Subcutaneous abdominal adipose tissue (tissue), 5 donors: Measurements from ENCODE around the gene STRA8.

ENCODE experiments used
- H3K27ac ChIP-seq: one replicate; pipeline ENCODE4 v1.7.0; 2013; ENCODE audit warnings: low read depth, mild to moderate bottlenecking, inconsistent platforms, low read length, moderate library complexity
- H3K27me3 ChIP-seq, 5 donors: one replicate each; pipeline ENCODE4 v1.7.0; 2013; ENCODE audit warnings: low read length in 5 of 5, inconsistent platforms in 1 of 5; ENCODE audit not compliant: control insufficient read depth in 5 of 5, insufficient read depth in 4 of 5
- H3K36me3 ChIP-seq, 5 donors: one replicate each; pipeline ENCODE4 v1.7.0; 2013; ENCODE audit warnings: low read length in 5 of 5; ENCODE audit not compliant: control insufficient read depth in 5 of 5, insufficient read depth in 5 of 5
- H3K4me1 ChIP-seq, 5 donors: one replicate each; pipeline ENCODE4 v1.7.0; 2013; ENCODE audit warnings: low read length in 5 of 5, mild to moderate bottlenecking in 3 of 5, moderate library complexity in 1 of 5; ENCODE audit not compliant: control insufficient read depth in 5 of 5, insufficient read depth in 5 of 5
- H3K4me3 ChIP-seq, 5 donors: one replicate each; pipeline ENCODE4 v1.7.0; 2013; ENCODE audit warnings: low read length in 5 of 5, low read depth in 1 of 5
- H3K9ac ChIP-seq, 5 donors: one replicate each; pipeline ENCODE4 v1.7.0; 2013; ENCODE audit warnings: low read length in 5 of 5, mild to moderate bottlenecking in 4 of 5, moderate library complexity in 3 of 5
- H3K9me3 ChIP-seq, 5 donors: one replicate each; pipeline ENCODE4 v1.7.0; 2013; ENCODE audit warnings: low read length in 5 of 5; ENCODE audit not compliant: control insufficient read depth in 5 of 5
- donor health status: healthy.
- donor health status: healthy.
- donor health status: healthy.
- donor health status: healthy.
- donor health status: healthy.

Gene STRA8

DNA sequence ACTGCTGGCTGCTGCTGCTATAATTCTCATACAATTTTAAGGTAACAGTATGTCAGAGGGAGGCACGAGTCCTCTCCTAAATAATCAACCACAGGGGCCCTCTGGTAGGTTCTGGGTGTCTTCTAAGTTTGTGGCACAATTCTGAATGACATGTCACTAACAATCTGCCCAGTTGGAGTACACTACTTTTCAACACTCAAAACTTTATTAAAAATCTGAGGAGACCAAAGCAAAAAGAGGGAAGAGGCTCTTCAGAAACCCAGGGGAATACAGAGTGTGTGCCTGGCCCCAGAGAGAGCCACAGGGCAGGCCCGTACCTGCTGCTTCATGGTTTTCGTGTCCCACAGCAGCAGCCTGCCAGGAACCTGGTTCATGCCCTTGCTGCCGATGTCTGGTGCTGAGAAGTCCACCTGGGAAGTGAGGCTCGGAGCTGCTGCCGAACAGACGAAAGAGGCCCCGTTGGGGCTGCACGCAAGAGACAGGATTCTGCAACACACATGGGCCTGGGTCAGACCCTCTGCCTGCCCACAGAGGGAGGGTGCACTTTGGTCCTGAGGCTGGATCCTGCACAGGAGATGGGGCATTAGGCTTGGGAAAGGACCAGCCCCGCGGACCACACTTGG lies 40.6 kb upstream of the STRA8 start:
- Histone ChIP-seq H3K27ac (no peak overlapping the region), H3K27me3 (no peaks in the 10 kb centered on the region), H3K4me3 (no peak overlapping the region), H3K9ac (no peak overlapping the region), H3K4me1 (peaks cover 2 to 18% (median 11%) of the 10 kb centered on the region in 5 donors), H3K9me3 (no peaks in the 10 kb centered on the region), H3K36me3 (peaks cover 3 to 83% (median 67%) of the 10 kb centered on the region in 5 donors)

DNA sequence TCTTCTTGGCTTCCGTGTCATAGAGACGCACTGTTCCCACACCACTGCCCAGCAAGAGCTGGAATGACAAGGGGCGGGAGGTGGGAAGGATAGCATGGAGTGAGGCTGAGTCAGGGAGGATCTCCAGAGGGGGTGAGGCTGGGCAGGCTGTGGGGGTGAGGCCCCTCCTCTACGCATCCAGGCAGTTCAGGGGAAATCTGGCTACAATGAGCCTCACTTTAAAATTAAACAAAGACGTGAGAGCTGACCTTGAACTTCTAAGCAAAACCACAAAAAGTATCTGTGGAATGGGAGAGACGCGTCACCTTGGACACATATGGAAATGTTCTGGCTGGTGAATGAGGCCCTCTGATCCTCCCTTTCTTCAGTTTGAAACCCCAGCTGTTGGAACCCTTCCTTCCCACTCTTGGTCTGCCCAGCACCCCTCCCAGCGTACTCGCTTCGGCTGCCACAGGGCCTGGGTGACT lies 40.0 kb upstream of the STRA8 start:
- H3K36me3 ChIP-seq: peaks cover 3 to 83% (median 65%) of the 10 kb centered on the region in 5 donors
- no peak overlapping the region for H3K9ac ChIP-seq
- no peak overlapping the region for H3K27ac ChIP-seq
- no peaks in the 10 kb centered on the region for H3K9me3 ChIP-seq
- H3K27me3 ChIP-seq: no peaks in the 10 kb centered on the region
- H3K4me1 ChIP-seq: peaks cover 2 to 18% (median 11%) of the 10 kb centered on the region in 5 donors
- H3K4me3 ChIP-seq: no peak overlapping the region

DNA sequence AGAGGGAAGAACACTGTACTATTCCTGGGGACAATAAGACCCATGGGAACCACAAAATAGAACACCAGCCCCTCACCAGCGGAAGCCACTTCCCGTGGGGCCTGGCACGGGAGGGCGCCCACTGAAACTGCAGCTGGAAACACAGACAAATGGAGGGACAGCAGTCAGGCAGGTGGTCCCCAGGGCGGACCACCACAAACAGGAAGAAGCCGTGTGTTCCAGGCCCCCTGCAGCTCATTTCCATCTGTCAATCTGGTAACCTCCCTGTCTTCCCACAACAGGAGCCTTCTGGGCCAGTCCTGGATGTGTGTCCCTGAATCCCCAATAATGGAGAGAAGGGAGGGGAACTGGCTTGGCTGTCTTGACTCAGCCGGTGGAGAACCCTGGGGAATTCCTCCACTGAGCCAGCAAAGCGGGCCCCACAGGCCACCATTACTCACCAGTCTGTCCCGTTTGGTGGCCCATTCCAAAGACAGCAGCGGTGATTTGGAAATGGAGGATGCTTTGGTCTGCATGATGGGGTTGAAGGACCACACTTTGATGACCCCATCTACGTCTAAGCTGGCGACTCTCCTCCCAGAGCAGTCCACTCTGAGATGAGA lies 39.0 kb upstream of the STRA8 start:
- H3K36me3 ChIP-seq: peaks cover 7 to 84% (median 65%) of the 10 kb centered on the region in 5 donors
- H3K27ac ChIP-seq: no peak overlapping the region
- H3K9ac ChIP-seq: no peak overlapping the region
- no peaks in the 10 kb centered on the region for H3K9me3 ChIP-seq
- H3K4me1 ChIP-seq: peaks cover 2 to 10% (median 6%) of the 10 kb centered on the region in 5 donors
- H3K4me3 ChIP-seq: no peak overlapping the region
- no peaks in the 10 kb centered on the region for H3K27me3 ChIP-seq

DNA sequence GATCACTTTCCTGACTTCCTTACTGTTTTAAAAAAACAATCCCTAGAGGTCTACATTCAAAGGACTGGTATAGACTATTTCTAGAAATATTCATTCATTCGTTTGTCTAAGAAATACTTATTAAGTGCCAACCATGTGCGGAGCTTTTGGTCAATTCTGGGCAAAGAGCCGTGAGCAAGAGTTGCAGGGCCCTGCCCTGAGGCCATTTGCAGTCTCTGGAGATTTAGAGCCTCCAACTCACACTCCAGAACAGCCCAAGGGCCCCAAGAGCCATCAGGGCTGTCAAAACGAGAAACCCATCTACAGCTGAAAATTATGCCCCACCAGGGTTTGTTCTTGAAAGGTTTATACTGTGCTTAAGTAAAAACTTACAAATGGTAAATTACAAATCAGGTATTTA lies 38.5 kb upstream of the STRA8 start:
- no peaks in the 10 kb centered on the region for H3K9me3 ChIP-seq
- peaks cover 12 to 87% (median 68%) of the 10 kb centered on the region in 5 donors for H3K36me3 ChIP-seq
- no peak overlapping the region for H3K27ac ChIP-seq
- no peak overlapping the region for H3K9ac ChIP-seq
- H3K27me3 ChIP-seq: no peaks in the 10 kb centered on the region
- H3K4me1 ChIP-seq: peaks cover 0 to 7% (median 4%) of the 10 kb centered on the region in 5 donors
- H3K4me3 ChIP-seq: no peak overlapping the region

DNA sequence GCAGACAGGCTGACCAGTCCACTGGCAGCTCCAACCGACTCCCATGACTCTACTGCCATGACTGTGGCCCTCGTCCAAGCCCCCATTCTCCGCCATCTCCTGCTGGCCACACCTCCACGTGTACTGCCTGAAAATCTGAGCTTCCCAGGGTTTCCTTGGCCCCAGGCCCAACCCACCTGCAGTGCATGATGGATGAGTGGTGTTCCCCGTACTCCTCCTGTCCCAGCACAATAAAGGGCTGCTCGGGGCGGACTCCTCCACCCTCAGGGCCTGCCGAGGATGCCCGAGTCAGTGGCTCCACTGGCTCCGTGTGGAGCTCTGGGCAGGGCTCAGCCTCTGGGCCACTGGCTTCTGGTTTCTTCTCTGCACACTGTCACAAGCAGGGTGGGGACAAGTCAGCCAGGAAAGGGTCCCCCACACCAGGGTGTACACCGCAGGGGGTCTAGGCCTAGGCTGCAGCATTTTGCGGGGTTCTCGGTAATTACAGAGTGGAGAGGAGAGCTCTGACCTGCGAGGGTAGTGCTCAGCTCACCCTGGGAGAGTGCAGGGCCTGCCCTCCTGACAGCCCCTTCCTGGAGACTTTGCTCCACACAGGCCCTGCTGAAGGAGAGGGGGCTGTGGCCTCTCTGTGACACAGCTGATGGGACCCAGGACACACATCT lies 37.5 kb upstream of the STRA8 start:
- Histone ChIP-seq H3K4me3 (no peak overlapping the region), H3K9me3 (no peaks in the 10 kb centered on the region), H3K4me1 (peaks cover 0 to 5% (median 2%) of the 10 kb centered on the region in 5 donors), H3K27ac (no peak overlapping the region), H3K9ac (no peak overlapping the region), H3K27me3 (no peaks in the 10 kb centered on the region), H3K36me3 (peaks cover 13 to 94% (median 71%) of the 10 kb centered on the region in 5 donors)

DNA sequence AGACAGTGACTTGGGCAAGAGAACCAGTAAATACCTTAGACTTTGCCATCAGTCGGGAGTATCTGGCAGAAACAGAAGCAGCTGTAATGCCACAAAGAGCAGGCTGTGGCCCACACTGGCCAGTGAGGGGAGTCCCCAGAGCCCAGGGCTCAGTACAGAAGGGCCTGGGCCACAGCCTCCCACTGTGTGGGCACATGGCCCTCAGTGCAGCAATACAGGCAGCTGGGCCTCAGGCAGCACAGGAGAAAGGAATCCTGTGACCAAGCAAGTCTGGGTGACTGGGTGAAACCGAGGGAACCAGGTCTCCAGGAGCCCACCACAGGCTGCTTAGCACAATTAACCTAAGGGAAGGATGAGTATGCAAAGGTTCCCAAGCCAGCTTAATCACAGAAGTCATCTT lies 36.3 kb upstream of the STRA8 start:
- Histone ChIP-seq H3K36me3 (peaks cover 21 to 99% (median 76%) of the 10 kb centered on the region in 5 donors), H3K4me1 (peaks cover 0 to 5% (median 2%) of the 10 kb centered on the region in 5 donors), H3K9me3 (no peaks in the 10 kb centered on the region), H3K9ac (no peak overlapping the region), H3K4me3 (no peak overlapping the region), H3K27me3 (no peaks in the 10 kb centered on the region), H3K27ac (no peak overlapping the region)

DNA sequence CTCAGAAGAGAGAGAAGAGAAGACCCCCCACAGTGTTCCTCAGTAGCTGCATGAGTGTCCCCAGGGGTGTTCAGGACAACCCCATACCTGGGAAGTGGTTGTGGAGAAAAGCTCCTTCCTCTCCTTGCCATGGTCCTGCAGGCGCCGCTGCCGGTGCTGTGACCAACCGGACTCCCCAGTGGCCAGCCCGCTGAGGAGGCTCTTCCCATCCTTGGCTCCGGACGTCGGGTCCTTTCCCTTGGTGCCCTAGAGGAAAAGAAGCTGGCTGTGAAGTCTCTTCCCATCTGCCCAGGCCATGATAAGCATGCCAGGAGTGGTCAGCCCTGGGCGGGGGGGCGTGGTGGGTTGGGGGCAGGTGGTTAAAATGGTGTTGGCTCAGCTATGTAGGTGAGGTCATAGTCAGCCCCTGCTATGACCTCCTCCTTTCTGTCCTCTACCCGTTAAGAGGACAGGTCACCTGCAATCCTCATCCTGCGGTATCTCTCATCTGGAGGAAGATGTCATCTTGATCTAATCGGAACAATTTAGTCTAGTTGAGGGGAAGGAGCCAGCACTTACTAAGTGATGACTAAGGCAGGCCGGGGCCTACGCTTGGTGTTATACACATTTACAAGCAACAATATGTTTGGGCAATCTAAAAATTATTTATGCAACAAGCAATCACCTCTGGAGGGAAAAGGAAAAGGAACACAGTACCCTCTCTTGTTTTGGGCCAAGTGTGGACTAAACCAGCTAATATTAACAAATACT lies 35.6 kb upstream of the STRA8 start:
- Histone ChIP-seq H3K9ac (no peak overlapping the region), H3K4me3 (no peak overlapping the region), H3K27ac (no peak overlapping the region), H3K36me3 (peaks cover 24 to 99% (median 75%) of the 10 kb centered on the region in 5 donors), H3K4me1 (peaks cover 0 to 5% (median 2%) of the 10 kb centered on the region in 5 donors), H3K27me3 (no peaks in the 10 kb centered on the region), H3K9me3 (no peaks in the 10 kb centered on the region)

DNA sequence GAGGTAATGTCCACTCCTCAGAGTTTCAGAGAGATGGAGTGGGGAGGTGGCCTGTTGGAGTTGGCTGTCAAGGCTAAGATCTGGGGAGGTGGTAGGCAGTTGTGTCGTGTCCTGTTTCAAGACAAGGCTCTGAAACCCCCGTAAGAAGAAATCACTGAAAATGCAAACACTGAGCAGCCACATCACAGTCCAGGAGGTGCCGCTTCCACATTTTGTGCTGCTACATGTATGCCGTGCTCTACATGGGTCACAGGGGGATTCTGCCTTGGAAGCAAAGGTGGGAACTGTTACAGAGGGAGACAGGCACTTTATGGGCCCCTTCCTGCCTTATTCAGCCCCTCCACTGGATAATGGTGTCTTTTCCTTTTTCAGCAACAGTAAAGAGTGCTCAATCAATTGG lies 34.2 kb upstream of the STRA8 start:
- H3K9ac ChIP-seq: no peak overlapping the region
- H3K27ac ChIP-seq: no peak overlapping the region

DNA sequence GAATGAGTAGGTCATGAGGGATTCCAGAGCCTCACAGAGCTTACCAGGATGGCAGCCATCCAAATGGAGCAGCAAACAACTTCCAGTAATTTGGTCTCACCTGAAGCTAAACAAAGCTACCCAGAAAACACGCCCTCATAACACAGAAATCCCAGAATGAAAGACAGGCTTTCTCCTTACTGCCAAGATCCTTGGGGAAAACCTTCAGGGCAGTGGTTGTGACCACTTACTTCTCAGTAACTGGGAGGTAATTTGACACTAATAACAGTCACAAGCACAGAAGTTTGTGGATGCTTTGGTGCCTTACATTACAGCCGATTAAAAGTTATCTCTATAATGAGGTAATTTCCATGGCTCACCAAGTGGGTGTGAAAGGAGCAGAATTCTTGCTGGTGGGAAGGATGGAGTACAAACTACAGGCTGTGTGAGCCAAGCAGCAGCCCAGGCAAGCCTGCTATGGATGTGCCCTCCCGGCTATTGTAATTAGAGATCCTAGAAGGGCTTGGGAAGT lies 32.8 kb upstream of the STRA8 start:
- no peak overlapping the region for H3K4me3 ChIP-seq
- H3K4me1 ChIP-seq: peaks cover 0 to 9% (median 0%) of the 10 kb centered on the region in 5 donors
- no peak overlapping the region for H3K9ac ChIP-seq
- H3K36me3 ChIP-seq: peaks cover 28 to 99% (median 80%) of the 10 kb centered on the region in 5 donors
- no peaks in the 10 kb centered on the region for H3K9me3 ChIP-seq
- H3K27ac ChIP-seq: no peak overlapping the region
- H3K27me3 ChIP-seq: no peaks in the 10 kb centered on the region

More for the DNA sequence above, 34.2 kb upstream of the STRA8 start:
- Histone ChIP-seq H3K4me1 (peaks cover 0 to 10% (median 2%) of the 10 kb centered on the region in 5 donors), H3K9me3 (no peaks in the 10 kb centered on the region), H3K36me3 (peaks cover 28 to 99% (median 74%) of the 10 kb centered on the region in 5 donors), H3K4me3 (no peak overlapping the region), H3K27me3 (no peaks in the 10 kb centered on the region)
